Omental fat pad (tissue), 4 donors: ENCODE results near the gene FAM120A. TPM values are rescaled to one million over a fixed set of nuclear protein-coding genes. Genes with fewer than 3 reads are reported as not detected.

Experiments used
- ATAC-seq: fragments of 150-250 bp; one replicate; pipeline ENCODE4 v1.9.1; 2016; ENCODE audit warnings: mild to moderate bottlenecking, moderate library complexity; ENCODE audit not compliant: low FRiP score
- DNase-seq: peaks from one replicate; pipeline ENCODE4 v3.0.0-alpha.2; 2019; ENCODE audit warnings: low spot score
- total RNA-seq, 4 donors: library from RNA; depleted of rRNA; stranded (reverse); fragments of >200 nt; gene quantifications; one replicate each; pipeline ENCODE4 v1.1.0, GENCODE V29; 2016
- TF ChIP-seq, protein P1 (sequence below), 3 donors: fragments of 450-650 bp; IDR thresholded peaks; one replicate each; pipeline ENCODE4 v1.5.1; 2016 to 2017; ENCODE audit warnings: antibody characterized with exemption in 3 of 3, mild to moderate bottlenecking in 3 of 3, moderate library complexity in 2 of 3

The FAM120A gene
- total RNA-seq, 4 donors from 2014 or later, result 85.3 to 111 (median 102) TPM

GRCh38 chr9:93546356-93546755 is 94.9 kb downstream of the FAM120A start:
- TF ChIP-seq, protein P1, sequence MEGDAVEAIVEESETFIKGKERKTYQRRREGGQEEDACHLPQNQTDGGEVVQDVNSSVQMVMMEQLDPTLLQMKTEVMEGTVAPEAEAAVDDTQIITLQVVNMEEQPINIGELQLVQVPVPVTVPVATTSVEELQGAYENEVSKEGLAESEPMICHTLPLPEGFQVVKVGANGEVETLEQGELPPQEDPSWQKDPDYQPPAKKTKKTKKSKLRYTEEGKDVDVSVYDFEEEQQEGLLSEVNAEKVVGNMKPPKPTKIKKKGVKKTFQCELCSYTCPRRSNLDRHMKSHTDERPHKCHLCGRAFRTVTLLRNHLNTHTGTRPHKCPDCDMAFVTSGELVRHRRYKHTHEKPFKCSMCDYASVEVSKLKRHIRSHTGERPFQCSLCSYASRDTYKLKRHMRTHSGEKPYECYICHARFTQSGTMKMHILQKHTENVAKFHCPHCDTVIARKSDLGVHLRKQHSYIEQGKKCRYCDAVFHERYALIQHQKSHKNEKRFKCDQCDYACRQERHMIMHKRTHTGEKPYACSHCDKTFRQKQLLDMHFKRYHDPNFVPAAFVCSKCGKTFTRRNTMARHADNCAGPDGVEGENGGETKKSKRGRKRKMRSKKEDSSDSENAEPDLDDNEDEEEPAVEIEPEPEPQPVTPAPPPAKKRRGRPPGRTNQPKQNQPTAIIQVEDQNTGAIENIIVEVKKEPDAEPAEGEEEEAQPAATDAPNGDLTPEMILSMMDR (IDR thresholded peaks at IDR 0.05), result no peak
- DNase-seq, result no peak
- ATAC-seq, result no peak

GRCh38 chr9:93549611-93550010 is 98.1 kb downstream of the FAM120A start:
- no peak for DNase-seq
- TF ChIP-seq, protein P1 (IDR thresholded peaks at IDR 0.05), result no peak
- ATAC-seq, result no peak

DNA sequence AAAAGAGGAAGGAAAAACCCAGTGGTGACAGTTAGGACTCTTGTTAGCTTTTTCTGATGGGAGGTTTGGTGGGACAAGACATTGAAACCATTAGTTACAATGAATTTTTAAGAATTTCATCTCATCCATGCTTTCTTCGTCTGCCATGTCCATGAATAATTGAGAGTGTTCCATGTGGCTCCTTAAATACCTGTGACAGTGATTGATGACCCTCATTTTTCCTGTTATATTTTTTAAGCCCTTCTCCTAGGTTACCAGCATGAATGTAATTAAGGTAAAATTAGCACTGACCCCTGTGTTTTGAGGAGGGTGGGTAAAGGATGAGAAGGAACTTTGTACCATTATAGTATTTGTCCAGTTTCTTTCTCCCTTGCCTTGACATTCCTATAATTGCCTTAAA is 101.4 kb downstream of the FAM120A start:
- ATAC-seq (no peak), DNase-seq (no peak)
- TF ChIP-seq, protein P1 (IDR thresholded peaks at IDR 0.05), result no peak

- TF ChIP-seq, protein P1 (IDR thresholded peaks at IDR 0.05), result no peak
- no peak for ATAC-seq
- no peak for DNase-seq
These were observed 103.9 kb downstream of the FAM120A start for GRCh38 chr9:93555370-93555769.

- TF ChIP-seq, protein P1 (IDR thresholded peaks at IDR 0.05), result no peak
- no peak for DNase-seq
- ATAC-seq, result no peak
These were observed 106.1 kb downstream of the FAM120A start for GRCh38 chr9:93557366-93558137.

- TF ChIP-seq, protein P1 (IDR thresholded peaks at IDR 0.05), result no peak
- no peak for ATAC-seq
- DNase-seq, result no peak
These were observed 107.0 kb downstream of the FAM120A start for GRCh38 chr9:93558503-93558902.

GRCh38 chr9:93560991-93561390 is 109.5 kb downstream of the FAM120A start:
- no peak for ATAC-seq
- TF ChIP-seq, protein P1 (IDR thresholded peaks at IDR 0.05), result no peak
- DNase-seq, result no peak
